Nephron progenitor cell (in vitro differentiated cells): ENCODE data around the gene TNMD.
"Not testable (repeated sequence)": the region's sequence is repeated elsewhere in the genome, so short reads cannot be mapped to it uniquely, and the experiment has no call there.

Experiments used
- DNase-seq: peaks from one replicate; pipeline ENCODE4 v3.0.0; 2021
- H3K27ac Mint-ChIP-seq: 2 replicates; pipeline ENCODE4 v1.8.0; 2021; ENCODE audit warnings: mild to moderate bottlenecking, moderate library complexity, mixed read lengths
- H3K27me3 Mint-ChIP-seq: 2 replicates; pipeline ENCODE4 v1.8.0; 2021; ENCODE audit warnings: mild to moderate bottlenecking, low read depth, mixed read lengths; ENCODE audit not compliant: poor library complexity
- H3K36me3 Mint-ChIP-seq: 2 replicates; pipeline ENCODE4 v1.8.0; 2021; ENCODE audit warnings: low read depth, mixed read lengths
- H3K4me1 Mint-ChIP-seq: 2 replicates; pipeline ENCODE4 v1.8.0; 2021; ENCODE audit warnings: mixed read lengths
- H3K4me3 Mint-ChIP-seq: 2 replicates; pipeline ENCODE4 v1.8.0; 2021; ENCODE audit warnings: mild to moderate bottlenecking, moderate library complexity, mixed read lengths
- H3K9me3 Mint-ChIP-seq: 2 replicates; pipeline ENCODE4 v1.8.0; 2021; ENCODE audit warnings: mild to moderate bottlenecking, moderate library complexity, mixed read lengths
- TF ChIP-seq, protein P1 (sequence below): fragments of 200-600 bp; sonication (generic); IDR thresholded peaks from 2 replicates; pipeline ENCODE4 v1.5.0; 2021; ENCODE audit warnings: antibody characterized with exemption

TNMD gene

DNA sequence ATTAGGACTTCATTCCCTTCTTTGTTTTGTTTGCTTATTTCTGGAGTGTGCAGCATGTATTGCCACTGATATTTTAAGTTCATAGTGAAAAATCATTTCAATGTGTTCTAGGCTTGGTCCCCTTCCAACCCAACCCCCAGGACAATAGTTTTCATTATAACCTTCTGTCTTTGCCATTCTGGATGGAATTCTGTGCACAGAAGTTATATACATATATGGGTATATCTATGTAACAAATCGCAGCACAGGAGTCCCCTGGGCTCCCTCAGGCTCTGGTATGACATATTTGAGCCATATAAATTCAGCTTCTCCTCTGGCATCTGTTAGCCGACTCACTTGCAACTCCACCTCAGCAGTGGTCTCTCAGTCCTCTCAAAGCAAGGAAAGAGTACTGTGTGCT, at the start of gene TNMD:
Gene TNMD, plus strand, starts transcription at position 326 of the 400 bp plus-strand sequence. CDS start 83 bp downstream, outside the sequence.
- Mint-ChIP-seq H3K27me3 (no peaks in the 10 kb centered on the region), H3K27ac (no peak within 1 kb of the TSS), H3K9me3 (peaks cover 15% of the 10 kb centered on the region), H3K4me3 (no peak within 1 kb of the TSS), H3K4me1 (peaks cover 28% of the 10 kb centered on the region), H3K36me3 (no peaks in the 10 kb centered on the region)
- TF ChIP-seq, protein P1, sequence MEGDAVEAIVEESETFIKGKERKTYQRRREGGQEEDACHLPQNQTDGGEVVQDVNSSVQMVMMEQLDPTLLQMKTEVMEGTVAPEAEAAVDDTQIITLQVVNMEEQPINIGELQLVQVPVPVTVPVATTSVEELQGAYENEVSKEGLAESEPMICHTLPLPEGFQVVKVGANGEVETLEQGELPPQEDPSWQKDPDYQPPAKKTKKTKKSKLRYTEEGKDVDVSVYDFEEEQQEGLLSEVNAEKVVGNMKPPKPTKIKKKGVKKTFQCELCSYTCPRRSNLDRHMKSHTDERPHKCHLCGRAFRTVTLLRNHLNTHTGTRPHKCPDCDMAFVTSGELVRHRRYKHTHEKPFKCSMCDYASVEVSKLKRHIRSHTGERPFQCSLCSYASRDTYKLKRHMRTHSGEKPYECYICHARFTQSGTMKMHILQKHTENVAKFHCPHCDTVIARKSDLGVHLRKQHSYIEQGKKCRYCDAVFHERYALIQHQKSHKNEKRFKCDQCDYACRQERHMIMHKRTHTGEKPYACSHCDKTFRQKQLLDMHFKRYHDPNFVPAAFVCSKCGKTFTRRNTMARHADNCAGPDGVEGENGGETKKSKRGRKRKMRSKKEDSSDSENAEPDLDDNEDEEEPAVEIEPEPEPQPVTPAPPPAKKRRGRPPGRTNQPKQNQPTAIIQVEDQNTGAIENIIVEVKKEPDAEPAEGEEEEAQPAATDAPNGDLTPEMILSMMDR = no peak
- DNase-seq = no peak

DNA sequence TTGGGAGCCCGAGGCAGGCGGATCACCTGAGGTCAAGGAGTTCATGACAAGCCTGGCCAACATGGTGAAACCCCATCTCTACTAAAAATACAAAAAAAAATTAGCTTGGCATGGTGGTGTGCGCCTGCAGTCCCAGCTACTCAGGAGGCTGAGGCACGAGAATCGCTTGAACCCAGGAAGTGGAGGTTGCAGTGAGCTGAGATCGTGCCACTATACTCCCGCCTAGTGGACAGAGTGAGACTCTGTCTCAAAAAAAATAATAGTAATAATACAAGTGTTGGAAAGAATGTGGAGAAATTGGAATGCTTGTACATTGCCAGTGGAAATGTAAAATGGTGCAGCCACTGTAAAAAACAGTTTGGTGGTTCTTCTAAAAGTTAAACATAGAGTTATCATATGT, 19.2 kb upstream of the TNMD start:
- H3K4me1 Mint-ChIP-seq, DNase-seq, H3K36me3 Mint-ChIP-seq, H3K27ac Mint-ChIP-seq, H3K4me3 Mint-ChIP-seq, H3K27me3 Mint-ChIP-seq: not testable (repeated sequence)
- peaks cover 34% of the 10 kb centered on the region for H3K9me3 Mint-ChIP-seq
- TF ChIP-seq, protein P1 = peak; percentile 10

DNA sequence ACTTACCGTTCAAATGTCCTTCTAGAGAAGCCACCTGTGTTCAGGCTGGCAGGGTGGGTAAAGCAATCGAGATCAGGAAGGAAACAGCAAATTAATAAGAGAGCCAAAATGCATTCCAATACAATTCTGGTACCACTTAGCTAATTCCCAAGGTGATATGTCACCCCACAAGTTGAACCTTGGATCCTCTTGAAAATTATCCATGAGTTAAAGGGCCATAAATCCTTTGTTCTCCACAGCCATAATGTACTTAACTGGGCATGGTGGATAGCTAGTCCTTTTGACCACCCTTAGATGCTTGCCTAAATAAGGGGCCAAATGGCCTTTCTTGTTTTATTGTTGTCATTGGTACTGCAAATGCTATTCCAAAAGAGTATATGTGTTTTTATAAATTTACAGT, 2.0 kb downstream of the TNMD start:
- Mint-ChIP-seq H3K4me1 (peaks cover 28% of the 10 kb centered on the region), H3K27ac (no peak overlapping the region), H3K4me3 (no peak overlapping the region), H3K36me3 (no peaks in the 10 kb centered on the region), H3K9me3 (peaks cover 8% of the 10 kb centered on the region), H3K27me3 (no peaks in the 10 kb centered on the region)
- TF ChIP-seq, protein P1 = no peak
- DNase-seq = no peak

DNA sequence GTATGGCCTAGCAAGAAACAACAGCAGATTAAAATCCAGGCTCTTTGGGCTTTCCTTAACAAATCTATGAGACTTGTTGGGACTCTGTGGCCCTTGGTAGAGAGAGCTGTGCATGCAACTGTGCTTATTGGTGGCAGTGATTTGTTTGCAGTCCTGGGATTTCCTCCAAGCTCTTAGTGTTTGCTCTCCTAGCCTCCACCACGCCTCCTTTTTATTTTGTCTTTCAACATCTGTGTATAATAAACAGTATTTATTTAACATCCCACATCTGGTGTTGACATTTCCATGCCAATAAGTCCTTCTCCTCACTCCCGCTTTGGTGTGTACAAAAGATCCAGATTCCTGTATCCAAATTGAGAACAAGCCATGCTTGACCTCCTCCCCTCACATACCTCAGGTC, 3.1 kb downstream of the TNMD start:
- no peak overlapping the region for H3K27ac Mint-ChIP-seq
- H3K27me3 Mint-ChIP-seq = no peaks in the 10 kb centered on the region
- H3K4me1 Mint-ChIP-seq = peaks cover 28% of the 10 kb centered on the region
- no peaks in the 10 kb centered on the region for H3K36me3 Mint-ChIP-seq
- no peak overlapping the region for H3K4me3 Mint-ChIP-seq
- DNase-seq = no peak
- TF ChIP-seq, protein P1 = no peak
- H3K9me3 Mint-ChIP-seq = peaks cover 3% of the 10 kb centered on the region

DNA sequence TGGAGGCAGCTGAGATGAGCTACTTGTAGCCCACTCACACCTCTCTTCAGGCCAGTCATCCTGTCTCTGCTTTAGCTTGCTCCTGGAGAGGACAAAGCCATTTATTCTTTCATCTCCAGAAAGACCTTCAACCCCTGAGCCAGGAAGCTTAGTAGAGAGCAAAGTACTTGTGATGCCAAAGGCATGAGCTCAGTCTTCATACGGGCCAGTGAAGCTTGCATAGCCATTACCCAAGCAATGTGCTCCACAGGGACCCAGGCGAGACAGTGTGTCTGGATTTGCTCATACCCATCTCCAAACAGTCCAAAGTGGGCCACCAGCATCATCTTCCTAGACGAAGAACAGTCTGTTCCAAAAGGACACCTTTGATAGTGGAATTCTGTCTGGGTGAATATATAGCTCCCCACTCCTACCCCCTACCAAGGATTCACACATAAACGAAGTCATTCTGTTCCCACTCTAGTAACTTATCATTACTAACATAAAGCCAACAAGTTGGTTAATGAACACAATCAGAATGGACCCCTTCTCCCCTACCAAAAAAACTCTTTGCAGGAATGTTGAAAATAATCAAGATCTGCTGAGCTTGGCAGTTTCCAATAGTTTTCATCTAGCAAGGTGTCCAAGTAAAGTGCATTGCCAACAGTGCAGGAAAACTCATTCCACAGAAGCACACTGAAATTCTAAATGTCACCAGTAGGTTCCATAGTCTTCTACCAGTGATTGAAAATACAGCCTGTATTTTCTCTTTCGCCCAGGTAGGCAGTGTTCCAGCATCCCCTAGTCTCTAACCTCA, 6.7 kb downstream of the TNMD start:
- Mint-ChIP-seq H3K4me1 (peaks cover 23% of the 10 kb centered on the region), H3K4me3 (no peak overlapping the region), H3K9me3 (peaks cover 11% of the 10 kb centered on the region), H3K27me3 (no peaks in the 10 kb centered on the region), H3K36me3 (no peaks in the 10 kb centered on the region), H3K27ac (no peak overlapping the region)
- TF ChIP-seq, protein P1 = no peak
- no peak for DNase-seq

DNA sequence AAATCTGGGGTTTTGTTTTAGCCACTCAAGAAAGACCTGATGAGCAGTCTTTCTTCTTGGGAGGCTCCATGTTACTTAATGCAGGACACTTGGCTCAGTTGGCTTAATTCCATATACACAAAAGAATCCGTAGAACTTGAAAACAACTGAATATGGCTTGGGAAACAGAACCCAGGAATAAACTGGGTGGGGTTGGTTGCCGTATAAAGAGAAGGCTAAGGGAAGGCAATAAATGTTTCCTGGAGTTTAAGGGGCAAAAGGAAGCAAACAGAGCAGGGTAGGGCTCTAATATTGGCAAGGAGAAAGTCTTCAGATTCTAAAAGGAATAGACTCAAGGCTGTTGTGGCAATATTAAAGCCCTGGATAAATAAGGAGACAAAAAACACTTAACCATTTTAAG, 8.4 kb downstream of the TNMD start:
- Mint-ChIP-seq H3K4me3 (no peak overlapping the region), H3K36me3 (no peaks in the 10 kb centered on the region), H3K27me3 (no peaks in the 10 kb centered on the region), H3K27ac (no peak overlapping the region), H3K4me1 (peaks cover 24% of the 10 kb centered on the region), H3K9me3 (peaks cover 13% of the 10 kb centered on the region)
- no peak for DNase-seq
- TF ChIP-seq, protein P1 = no peak
